Breast epithelium (tissue), 4 donors: Measurements from ENCODE around the gene TMC8. TPM values are rescaled to one million over a fixed set of nuclear protein-coding genes. Genes with fewer than 3 reads are reported as not detected.

Experiments
- DNase-seq, 2 donors: peaks; one replicate each; pipeline ENCODE4 v3.0.0-alpha.2; 2019; ENCODE audit warnings: low spot score in 2 of 2
- H3K27ac ChIP-seq, 2 donors: fragments of 200-600 bp; sonication (generic) in 1 of 2; one replicate each; pipeline ENCODE4 v1.5.1; 2016 to 2019; ENCODE audit warnings: mild to moderate bottlenecking in 1 of 2
- H3K27me3 ChIP-seq, 2 donors: fragments of 200-600 bp; sonication (generic) in 1 of 2; one replicate each; pipeline versions ENCODE4 v1.5.1 to v1.6.0; 2017 to 2019; ENCODE audit warnings: control low read depth in 1 of 2, mild to moderate bottlenecking in 1 of 2
- H3K36me3 ChIP-seq: fragments of 200-600 bp; one replicate; pipeline ENCODE4 v1.5.1; 2019
- H3K4me1 ChIP-seq, 2 donors: fragments of 200-600 bp; sonication (generic); one replicate each; pipeline ENCODE4 v1.5.1; 2016 to 2019; ENCODE audit warnings: control low read depth in 1 of 2
- H3K4me3 ChIP-seq, 3 donors: fragments of 200-600 bp; sonication (generic); 1 replicate in 2 of 3; 2 replicates in 1 of 3; pipeline ENCODE4 v1.5.1; 2016 to 2019; ENCODE audit warnings: mild to moderate bottlenecking in 3 of 3, moderate library complexity in 2 of 3
- H3K9me3 ChIP-seq, 2 donors: fragments of 200-600 bp; sonication (generic) in 1 of 2; one replicate each; pipeline ENCODE4 v1.5.1; 2016 to 2019; ENCODE audit warnings: control low read depth in 1 of 2
- POLR2A ChIP-seq: fragments of 450-650 bp; IDR thresholded peaks from one replicate; pipeline ENCODE4 v1.6.1; 2016; ENCODE audit warnings: antibody characterized with exemption, mild to moderate bottlenecking, moderate library complexity
- POLR2AphosphoS5 ChIP-seq, 3 donors: sonication (generic); formaldehyde crosslinking; IDR thresholded peaks; one replicate each; pipeline ENCODE4 v1.6.1; 2017; ENCODE audit warnings: antibody characterized with exemption in 3 of 3
- intact Hi-C: fragments of 100-400 bp; cut with DNase I; formaldehyde crosslinking; loops from one replicate; pipeline ENCODE4 v1.15.1; 2023; ENCODE audit warnings: low total_unique reads
- total RNA-seq, 3 donors: library from RNA; depleted of rRNA; stranded (reverse); fragments of >200 nt; gene quantifications; one replicate each; pipeline ENCODE4 v1.1.0, GENCODE V29; 2016
- TF ChIP-seq, protein P1 (sequence below), 3 donors: fragments of 450-650 bp; IDR thresholded peaks; one replicate each; pipeline ENCODE4 v1.5.1; 2016 to 2017; ENCODE audit warnings: antibody characterized with exemption in 3 of 3, mild to moderate bottlenecking in 3 of 3, moderate library complexity in 3 of 3

TMC8 gene
- total RNA-seq, 3 donors from 2014 or later: 4.2 to 9.9 (median 8.8) TPM

DNA sequence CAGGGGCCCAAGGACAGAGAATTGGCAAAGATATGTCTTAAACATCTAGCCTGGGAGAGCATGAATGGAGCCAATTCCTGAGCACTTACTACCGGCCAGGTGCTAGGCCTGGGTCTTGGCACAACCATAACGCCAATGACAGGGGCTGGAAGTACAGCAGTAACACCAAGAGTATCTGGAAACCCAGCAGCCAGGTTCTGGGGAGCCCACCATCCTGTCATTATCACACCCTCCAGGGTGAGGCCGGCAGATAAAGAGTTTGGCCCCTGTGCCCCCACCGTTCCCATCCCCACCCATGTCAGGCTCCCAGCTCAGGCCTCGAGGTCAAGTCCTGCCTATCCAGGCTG is 508 bp upstream of the TMC8 start:
- intact Hi-C loops: no loop called here
- peaks cover 0 to 5% of the 10 kb centered on the region in 2 donors for H3K4me1 ChIP-seq
- H3K36me3 ChIP-seq: no peaks in the 10 kb centered on the region
- DNase-seq: no peak
- H3K9me3 ChIP-seq: no peaks in the 10 kb centered on the region
- H3K27ac ChIP-seq: peak overlapping the region; percentile 90
- no peaks in the 10 kb centered on the region for H3K27me3 ChIP-seq
- no peak overlapping the region for H3K4me3 ChIP-seq
- TF ChIP-seq, protein P1, sequence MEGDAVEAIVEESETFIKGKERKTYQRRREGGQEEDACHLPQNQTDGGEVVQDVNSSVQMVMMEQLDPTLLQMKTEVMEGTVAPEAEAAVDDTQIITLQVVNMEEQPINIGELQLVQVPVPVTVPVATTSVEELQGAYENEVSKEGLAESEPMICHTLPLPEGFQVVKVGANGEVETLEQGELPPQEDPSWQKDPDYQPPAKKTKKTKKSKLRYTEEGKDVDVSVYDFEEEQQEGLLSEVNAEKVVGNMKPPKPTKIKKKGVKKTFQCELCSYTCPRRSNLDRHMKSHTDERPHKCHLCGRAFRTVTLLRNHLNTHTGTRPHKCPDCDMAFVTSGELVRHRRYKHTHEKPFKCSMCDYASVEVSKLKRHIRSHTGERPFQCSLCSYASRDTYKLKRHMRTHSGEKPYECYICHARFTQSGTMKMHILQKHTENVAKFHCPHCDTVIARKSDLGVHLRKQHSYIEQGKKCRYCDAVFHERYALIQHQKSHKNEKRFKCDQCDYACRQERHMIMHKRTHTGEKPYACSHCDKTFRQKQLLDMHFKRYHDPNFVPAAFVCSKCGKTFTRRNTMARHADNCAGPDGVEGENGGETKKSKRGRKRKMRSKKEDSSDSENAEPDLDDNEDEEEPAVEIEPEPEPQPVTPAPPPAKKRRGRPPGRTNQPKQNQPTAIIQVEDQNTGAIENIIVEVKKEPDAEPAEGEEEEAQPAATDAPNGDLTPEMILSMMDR (IDR thresholded peaks at IDR 0.05): no peak
- TF ChIP-seq POLR2AphosphoS5 (IDR thresholded peaks at IDR 0.05) (no peak), POLR2A (no peak)

DNA sequence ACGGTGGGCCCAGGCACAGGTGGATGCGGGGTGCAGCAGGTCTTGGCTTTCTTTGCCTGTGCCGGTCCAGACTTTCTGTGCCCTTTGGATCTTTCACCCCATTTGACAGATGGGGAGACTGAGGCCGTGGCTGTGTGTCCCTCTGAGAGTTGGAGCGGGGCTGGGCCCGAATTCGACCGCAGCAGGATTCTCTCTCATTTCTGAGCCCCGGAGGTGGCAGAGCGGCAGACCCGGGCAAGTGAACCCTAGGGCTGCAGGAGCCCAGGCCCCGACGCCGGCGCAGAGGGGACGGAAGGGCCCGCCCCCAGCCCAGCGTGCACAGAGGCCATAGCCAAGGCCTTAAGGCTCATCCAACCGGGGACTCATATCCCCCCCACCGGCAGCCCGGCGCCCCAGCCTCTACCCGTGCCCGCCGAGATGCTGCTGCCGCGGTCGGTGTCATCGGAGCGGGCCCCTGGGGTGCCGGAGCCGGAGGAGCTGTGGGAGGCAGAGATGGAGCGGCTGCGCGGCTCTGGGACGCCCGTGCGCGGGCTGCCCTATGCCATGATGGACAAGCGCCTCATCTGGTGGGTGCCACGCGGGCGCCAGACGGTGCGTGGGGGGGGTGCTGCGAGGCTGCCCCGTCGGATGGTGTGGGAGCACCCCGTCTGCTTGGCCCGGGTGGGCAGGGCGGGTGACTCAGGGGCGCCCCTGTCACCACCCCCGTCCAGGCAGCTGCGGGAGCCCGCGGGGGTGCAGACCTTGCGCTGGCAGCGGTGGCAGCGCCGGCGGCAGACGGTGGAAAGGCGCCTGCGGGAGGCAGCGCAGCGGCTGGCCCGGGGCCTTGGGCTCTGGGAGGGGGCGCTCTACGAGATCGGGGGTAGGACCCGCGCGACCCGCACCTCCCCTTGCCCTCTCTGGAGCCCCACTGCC is 857 bp downstream of the TMC8 start:
- peak overlapping the region; percentile 74 to 90 for H3K27ac ChIP-seq
- no peak for DNase-seq
- no peaks in the 10 kb centered on the region for H3K27me3 ChIP-seq
- peak overlapping the region; percentile 22 to 65 (median 47) for H3K4me3 ChIP-seq
- intact Hi-C loops: no loop called here
- peaks cover 0 to 5% of the 10 kb centered on the region in 2 donors for H3K4me1 ChIP-seq
- TF ChIP-seq, protein P1 (IDR thresholded peaks at IDR 0.05): no peak
- no peak for TF ChIP-seq POLR2AphosphoS5 (IDR thresholded peaks at IDR 0.05)
- TF ChIP-seq POLR2A: no peak
- no peaks in the 10 kb centered on the region for H3K9me3 ChIP-seq
- H3K36me3 ChIP-seq: no peaks in the 10 kb centered on the region

DNA sequence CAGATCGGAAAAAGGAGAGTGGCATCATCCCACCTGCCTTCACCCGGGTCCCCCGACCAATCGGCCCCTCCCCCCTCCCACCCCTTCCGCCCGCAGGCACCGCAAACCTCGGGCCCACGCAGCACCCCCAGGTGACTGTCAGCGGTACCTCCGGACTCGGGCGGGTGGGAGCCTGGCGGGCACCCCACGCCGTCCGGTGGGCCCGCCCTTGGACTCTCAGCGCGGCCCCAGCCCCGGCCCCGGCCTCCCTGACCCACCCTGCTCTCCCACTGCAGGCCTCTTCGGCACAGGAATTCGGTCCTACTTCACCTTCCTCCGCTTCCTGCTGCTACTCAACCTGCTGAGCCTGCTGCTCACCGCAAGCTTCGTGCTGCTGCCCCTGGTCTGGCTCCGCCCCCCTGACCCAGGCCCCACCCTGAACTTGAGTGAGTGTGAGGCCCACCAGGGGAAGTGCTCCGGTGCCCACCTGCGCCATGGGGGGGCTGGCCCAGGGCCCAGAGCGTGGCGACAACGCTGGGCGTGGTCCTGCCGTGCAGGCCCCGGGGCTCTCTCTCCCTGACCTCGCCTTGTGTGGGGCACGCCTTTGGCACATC is 1.6 kb downstream of the TMC8 start:
- Histone ChIP-seq H3K4me1 (peaks cover 0 to 5% of the 10 kb centered on the region in 2 donors), H3K27ac (peak overlapping the region; percentile 64 to 74), H3K36me3 (no peaks in the 10 kb centered on the region), H3K27me3 (no peaks in the 10 kb centered on the region), H3K4me3 (peak overlapping the region; percentile 22 to 65 (median 47)), H3K9me3 (no peaks in the 10 kb centered on the region)
- TF ChIP-seq POLR2AphosphoS5 (IDR thresholded peaks at IDR 0.05) (no peak), POLR2A (no peak)
- TF ChIP-seq, protein P1 (IDR thresholded peaks at IDR 0.05): no peak
- intact Hi-C loops: no loop called here
- DNase-seq: peak in 1 of 2 donors; percentile 69

DNA sequence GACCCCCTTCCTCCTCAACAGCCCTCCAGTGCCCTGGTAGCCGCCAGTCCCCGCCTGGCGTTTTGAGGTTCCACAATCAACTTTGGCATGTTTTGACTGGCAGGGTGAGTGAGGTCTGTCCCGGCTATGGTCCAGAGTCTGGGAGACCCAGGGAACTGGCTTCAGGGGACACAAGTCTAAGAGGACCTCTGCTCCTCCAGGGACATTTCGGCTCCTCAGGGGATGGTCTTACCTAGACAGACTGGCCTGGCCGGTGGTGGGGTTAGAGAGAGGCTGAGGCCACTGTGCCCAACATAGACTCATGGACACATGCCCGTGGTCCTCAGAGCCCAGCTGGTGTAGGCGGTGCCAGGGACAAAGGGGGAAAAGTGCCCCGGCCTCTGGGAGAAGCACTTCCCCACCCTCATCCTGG is 2.2 kb downstream of the TMC8 start:
- Histone ChIP-seq H3K27ac (peak overlapping the region; percentile 64 to 74), H3K36me3 (no peaks in the 10 kb centered on the region), H3K4me3 (peak overlapping the region in 1 of 3 donors; percentile 47), H3K9me3 (no peaks in the 10 kb centered on the region), H3K27me3 (no peaks in the 10 kb centered on the region), H3K4me1 (peaks cover 0 to 5% of the 10 kb centered on the region in 2 donors)
- no peak for DNase-seq
- intact Hi-C loops: no loop called here
- TF ChIP-seq POLR2A (no peak), POLR2AphosphoS5 (IDR thresholded peaks at IDR 0.05) (no peak)
- TF ChIP-seq, protein P1 (IDR thresholded peaks at IDR 0.05): no peak
